Stimulated activated CD4-positive, alpha-beta T cell treated with anti-CD3 and anti-CD28 coated beads, TNF-alpha, amount 100 ng/mL, for 1 hour (primary cell): Measurements from ENCODE around the gene LRRC26.
"Not testable (repeated sequence)": the region's sequence is repeated elsewhere in the genome, so short reads cannot be mapped to it uniquely, and the experiment has no call there.

ENCODE experiments used
- DNase-seq, 3 donors: peaks; one replicate each; pipeline ENCODE4 v3.0.0-alpha.2; 2020; ENCODE audit warnings: low read depth in 3 of 3, low spot score in 1 of 3

Gene LRRC26

DNA sequence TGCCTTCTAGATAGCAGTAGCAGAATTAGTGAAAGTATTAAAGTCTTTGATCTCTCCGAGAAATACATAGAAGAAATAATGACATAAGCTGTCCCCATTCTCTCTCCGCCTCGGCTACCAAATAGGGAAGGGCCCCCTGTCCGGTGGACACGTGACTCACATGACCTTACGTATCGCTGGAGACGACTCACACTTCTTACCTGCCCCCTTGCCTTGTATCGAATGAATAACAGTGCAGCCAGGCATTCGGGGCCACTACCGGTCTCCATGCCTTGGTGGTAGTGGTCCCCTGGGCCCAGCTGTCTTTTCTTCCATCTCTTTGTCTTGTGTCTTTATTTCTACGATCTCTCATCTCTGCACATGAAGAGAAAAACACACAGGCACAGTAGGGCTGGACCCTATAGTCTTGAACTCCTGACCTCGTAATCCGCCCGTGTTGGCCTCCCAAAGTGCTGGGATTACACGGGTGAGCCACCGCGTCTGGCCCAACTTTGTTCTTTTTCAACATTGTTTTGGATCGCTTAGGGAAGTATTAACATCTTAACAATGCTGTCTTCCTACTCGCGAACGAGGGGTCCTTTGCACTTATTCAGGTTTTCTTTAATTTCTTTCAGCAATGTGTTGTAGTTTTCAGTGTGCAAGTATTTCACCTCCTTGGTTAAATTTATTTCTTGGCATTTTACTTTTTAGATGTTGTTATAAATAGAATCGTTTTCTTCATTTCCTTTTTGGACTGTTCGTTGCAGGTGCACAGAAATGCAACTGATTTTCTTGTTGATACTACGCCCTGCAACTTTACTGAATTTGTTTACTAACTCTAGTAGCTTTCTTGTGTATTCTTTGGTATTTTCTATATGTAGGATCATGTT lies 47.7 kb downstream of the LRRC26 start:
- not testable (repeated sequence) for DNase-seq
